Measurements from ENCODE around the gene KHK. TPM values are rescaled to one million over a fixed set of nuclear protein-coding genes. Genes with fewer than 3 reads are reported as not detected.

The KHK gene
- total and polyA plus RNA-seq, 2 of the 8 experiments (the other 6 are each of a cell fraction or from before 2014, with no cell fraction given): 11.0 to 17.7 TPM

DNA sequence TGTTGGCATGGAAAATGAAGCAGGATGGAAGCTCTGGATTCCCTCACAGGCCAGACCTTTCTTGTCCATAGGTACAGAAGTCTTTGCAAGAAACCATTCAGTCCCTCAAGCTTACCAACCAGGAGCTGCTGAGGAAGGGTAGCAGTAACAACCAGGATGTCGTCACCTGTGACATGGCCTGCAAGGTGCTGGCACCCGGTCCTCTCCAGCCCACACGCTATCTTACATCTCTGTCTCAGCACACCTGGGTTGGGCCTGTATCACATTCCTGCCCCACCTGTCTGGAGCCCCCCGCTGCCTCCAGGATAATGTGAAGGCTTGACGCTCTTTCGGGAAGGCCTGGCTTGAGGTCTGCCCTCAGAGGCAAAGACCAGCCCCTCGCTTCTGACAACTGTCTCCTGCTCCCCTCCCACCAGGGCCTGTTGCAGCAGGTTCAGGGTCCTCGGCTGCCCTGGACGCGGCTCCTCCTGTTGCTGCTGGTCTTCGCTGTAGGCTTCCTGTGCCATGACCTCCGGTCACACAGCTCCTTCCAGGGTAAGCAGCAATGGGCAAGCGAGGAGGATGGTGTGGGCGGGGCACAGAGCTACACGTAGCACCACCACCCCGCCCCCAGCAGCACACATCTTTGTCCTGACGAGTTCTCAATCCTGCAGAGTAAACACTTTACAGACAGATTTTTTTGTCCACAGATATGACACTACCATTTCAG lies 47.8 kb upstream of the KHK start:
- Histone ChIP-seq H4K20me1 (replicated peaks in 1 of 2; ENCODE audit: control insufficient read depth in 1 of 2, insufficient read depth in 2 of 2, low read length in 2 of 2) (peaks cover 2 to 6% of the 10 kb centered on the region in 2 experiments), H3K4me1 (replicated peaks in 1 of 4; ENCODE audit: control insufficient read depth in 3 of 4, insufficient read depth in 4 of 4, low read length in 3 of 4) (no peaks in the 10 kb centered on the region; a peak in 2 of 7 replicates), H3K36me3 (ENCODE audit: control insufficient read depth in 2 of 4, insufficient read depth in 4 of 4, low read length in 3 of 4) (peaks cover 22 to 55% (median 42%) of the 10 kb centered on the region in 4 experiments; a peak in 7 of 8 replicates), H2AFZ (ENCODE audit: low read length) (no peak overlapping the region), H3K14ac (ENCODE audit: insufficient read length) (no peak overlapping the region), H3K79me2 (ENCODE audit: control insufficient read depth in 1 of 2, insufficient read depth in 2 of 2, low read length in 2 of 2) (peaks cover 0 to 5% of the 10 kb centered on the region in 2 experiments; a peak in 1 of 4 replicates), H3K4me3 (ENCODE audit: extremely low read depth in 1 of 4, insufficient read depth in 2 of 4, low read depth in 3 of 4, low read length in 4 of 4) (no peak overlapping the region), H3K56ac (replicated peaks; ENCODE audit: insufficient read length, low read depth, low read length) (no peak overlapping the region), H2BK20ac (ENCODE audit: low read length) (no peak overlapping the region), H3K23me2 (ENCODE audit: low read depth, low read length) (no peaks in the 10 kb centered on the region; the same call in 1 of the 2 replicates), H3K4me2 (ENCODE audit: insufficient read depth in 1 of 2, low read depth in 2 of 2, low read length in 2 of 2) (no peak overlapping the region), H3K18ac (ENCODE audit: extremely low read depth, low read length) (no peak overlapping the region), H3K4ac (replicated peaks; ENCODE audit: insufficient read length, low read depth, low read length) (no peak overlapping the region), H2AK5ac (ENCODE audit: low read depth, low read length) (no peak overlapping the region), H3K27me3 (replicated peaks in 1 of 4; ENCODE audit: control insufficient read depth in 3 of 4, extremely low read depth in 1 of 4, insufficient read depth in 3 of 4, low read length in 3 of 4) (no peaks in the 10 kb centered on the region), H4K5ac (ENCODE audit: insufficient read length, low read depth, low read length) (no peak overlapping the region), H3K27ac (ENCODE audit: low read depth, low read length) (no peak overlapping the region), H3K9me3 (ENCODE audit: insufficient read depth in 2 of 2, low read depth in 1 of 2, low read length in 1 of 2) (no peaks in the 10 kb centered on the region), H4K91ac (replicated peaks; ENCODE audit: insufficient read length, low read length) (no peak overlapping the region), H3K23ac (ENCODE audit: insufficient read length) (no peak overlapping the region), H4K8ac (ENCODE audit: extremely low read depth, insufficient read depth, low read length) (no peak overlapping the region), H3K9ac (replicated peaks in 1 of 4; ENCODE audit: extremely low read depth in 1 of 4, low read depth in 3 of 4, low read length in 3 of 4) (no peak overlapping the region), H2BK120ac (replicated peaks; ENCODE audit: low read depth, low read length) (no peak overlapping the region), H2BK15ac (ENCODE audit: low read length) (no peak overlapping the region), H2BK5ac (ENCODE audit: low read depth, low read length) (no peak overlapping the region), H3K79me1 (ENCODE audit: low read depth, low read length) (no peaks in the 10 kb centered on the region; the same call in none of the 2 replicates), H2BK12ac (ENCODE audit: low read depth, low read length) (no peak overlapping the region)
- WGBS, 2 experiments (ENCODE audit: extremely low coverage in 1 of 2, insufficient coverage in 1 of 2, insufficient read length in 1 of 2, insufficient replicate concordance in 2 of 2, low coverage in 1 of 2, low lambda C conversion rate in 2 of 2, missing lambda C conversion rate in 1 of 2): 91% methylated on average over 17 of the region's 17 CpGs; no CpG with 5 or more reads in 1 of the 2 experiments
- POLR2A ChIA-PET (ENCODE audit: partially characterized antibody): interaction anchor here (0.8 to 6.0 kb wide), 5 partner anchors 9 to 16 kb away, joined by 4 to 42 read pairs (median 5); partner anchors contain the start of gene AGBL5
- CTCF ChIA-PET (ENCODE audit: partially characterized antibody): interaction anchor here (0.6 to 7.3 kb wide), 3 partner anchors 14 to 193 kb away, joined by 3 to 41 read pairs (median 4); no protein-coding TSS in a partner anchor
- TF ChIP-seq TAF7 (optimal IDR thresholded peaks at IDR 0.05; ENCODE audit: borderline replicate concordance, low read depth, low read length) (no peak), HDAC6 (IDR thresholded peaks at IDR 0.05; ENCODE audit: low read depth, low read length) (no peak), NANOG (IDR thresholded peaks at IDR 0.05; ENCODE audit: insufficient read depth, low read depth, low read length, poor library complexity, severe bottlenecking) (no peak), GABPA (IDR thresholded peaks at IDR 0.05; ENCODE audit: borderline replicate concordance, insufficient read depth, low read length) (no peak), KDM5A (IDR thresholded peaks at IDR 0.05; ENCODE audit: low read length) (no peak), SP4 (IDR thresholded peaks at IDR 0.05; ENCODE audit: low read length) (no peak)
- TF ChIP-seq, protein P1, sequence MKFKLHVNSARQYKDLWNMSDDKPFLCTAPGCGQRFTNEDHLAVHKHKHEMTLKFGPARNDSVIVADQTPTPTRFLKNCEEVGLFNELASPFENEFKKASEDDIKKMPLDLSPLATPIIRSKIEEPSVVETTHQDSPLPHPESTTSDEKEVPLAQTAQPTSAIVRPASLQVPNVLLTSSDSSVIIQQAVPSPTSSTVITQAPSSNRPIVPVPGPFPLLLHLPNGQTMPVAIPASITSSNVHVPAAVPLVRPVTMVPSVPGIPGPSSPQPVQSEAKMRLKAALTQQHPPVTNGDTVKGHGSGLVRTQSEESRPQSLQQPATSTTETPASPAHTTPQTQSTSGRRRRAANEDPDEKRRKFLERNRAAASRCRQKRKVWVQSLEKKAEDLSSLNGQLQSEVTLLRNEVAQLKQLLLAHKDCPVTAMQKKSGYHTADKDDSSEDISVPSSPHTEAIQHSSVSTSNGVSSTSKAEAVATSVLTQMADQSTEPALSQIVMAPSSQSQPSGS (IDR thresholded peaks at IDR 0.05; ENCODE audit: low read length): no peak
- no peak for DNase-seq (ENCODE audit: low read depth in 1 of 2, low spot score in 2 of 2)
- no peak for FAIRE-seq
